ELF-1 (cell line): Measurements from ENCODE around the gene TACC2.
"Not testable (repeated sequence)": the region's sequence is repeated elsewhere in the genome, so short reads cannot be mapped to it uniquely, and the experiment has no call there.

Experiments used
- DNase-seq: peaks from one replicate; pipeline ENCODE4 v3.0.0-alpha.2; 2016; ENCODE audit warnings: low read depth, low spot score

Gene TACC2, protein sequence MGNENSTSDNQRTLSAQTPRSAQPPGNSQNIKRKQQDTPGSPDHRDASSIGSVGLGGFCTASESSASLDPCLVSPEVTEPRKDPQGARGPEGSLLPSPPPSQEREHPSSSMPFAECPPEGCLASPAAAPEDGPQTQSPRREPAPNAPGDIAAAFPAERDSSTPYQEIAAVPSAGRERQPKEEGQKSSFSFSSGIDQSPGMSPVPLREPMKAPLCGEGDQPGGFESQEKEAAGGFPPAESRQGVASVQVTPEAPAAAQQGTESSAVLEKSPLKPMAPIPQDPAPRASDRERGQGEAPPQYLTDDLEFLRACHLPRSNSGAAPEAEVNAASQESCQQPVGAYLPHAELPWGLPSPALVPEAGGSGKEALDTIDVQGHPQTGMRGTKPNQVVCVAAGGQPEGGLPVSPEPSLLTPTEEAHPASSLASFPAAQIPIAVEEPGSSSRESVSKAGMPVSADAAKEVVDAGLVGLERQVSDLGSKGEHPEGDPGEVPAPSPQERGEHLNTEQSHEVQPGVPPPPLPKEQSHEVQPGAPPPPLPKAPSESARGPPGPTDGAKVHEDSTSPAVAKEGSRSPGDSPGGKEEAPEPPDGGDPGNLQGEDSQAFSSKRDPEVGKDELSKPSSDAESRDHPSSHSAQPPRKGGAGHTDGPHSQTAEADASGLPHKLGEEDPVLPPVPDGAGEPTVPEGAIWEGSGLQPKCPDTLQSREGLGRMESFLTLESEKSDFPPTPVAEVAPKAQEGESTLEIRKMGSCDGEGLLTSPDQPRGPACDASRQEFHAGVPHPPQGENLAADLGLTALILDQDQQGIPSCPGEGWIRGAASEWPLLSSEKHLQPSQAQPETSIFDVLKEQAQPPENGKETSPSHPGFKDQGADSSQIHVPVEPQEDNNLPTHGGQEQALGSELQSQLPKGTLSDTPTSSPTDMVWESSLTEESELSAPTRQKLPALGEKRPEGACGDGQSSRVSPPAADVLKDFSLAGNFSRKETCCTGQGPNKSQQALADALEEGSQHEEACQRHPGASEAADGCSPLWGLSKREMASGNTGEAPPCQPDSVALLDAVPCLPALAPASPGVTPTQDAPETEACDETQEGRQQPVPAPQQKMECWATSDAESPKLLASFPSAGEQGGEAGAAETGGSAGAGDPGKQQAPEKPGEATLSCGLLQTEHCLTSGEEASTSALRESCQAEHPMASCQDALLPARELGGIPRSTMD (N-terminal part only)

DNA sequence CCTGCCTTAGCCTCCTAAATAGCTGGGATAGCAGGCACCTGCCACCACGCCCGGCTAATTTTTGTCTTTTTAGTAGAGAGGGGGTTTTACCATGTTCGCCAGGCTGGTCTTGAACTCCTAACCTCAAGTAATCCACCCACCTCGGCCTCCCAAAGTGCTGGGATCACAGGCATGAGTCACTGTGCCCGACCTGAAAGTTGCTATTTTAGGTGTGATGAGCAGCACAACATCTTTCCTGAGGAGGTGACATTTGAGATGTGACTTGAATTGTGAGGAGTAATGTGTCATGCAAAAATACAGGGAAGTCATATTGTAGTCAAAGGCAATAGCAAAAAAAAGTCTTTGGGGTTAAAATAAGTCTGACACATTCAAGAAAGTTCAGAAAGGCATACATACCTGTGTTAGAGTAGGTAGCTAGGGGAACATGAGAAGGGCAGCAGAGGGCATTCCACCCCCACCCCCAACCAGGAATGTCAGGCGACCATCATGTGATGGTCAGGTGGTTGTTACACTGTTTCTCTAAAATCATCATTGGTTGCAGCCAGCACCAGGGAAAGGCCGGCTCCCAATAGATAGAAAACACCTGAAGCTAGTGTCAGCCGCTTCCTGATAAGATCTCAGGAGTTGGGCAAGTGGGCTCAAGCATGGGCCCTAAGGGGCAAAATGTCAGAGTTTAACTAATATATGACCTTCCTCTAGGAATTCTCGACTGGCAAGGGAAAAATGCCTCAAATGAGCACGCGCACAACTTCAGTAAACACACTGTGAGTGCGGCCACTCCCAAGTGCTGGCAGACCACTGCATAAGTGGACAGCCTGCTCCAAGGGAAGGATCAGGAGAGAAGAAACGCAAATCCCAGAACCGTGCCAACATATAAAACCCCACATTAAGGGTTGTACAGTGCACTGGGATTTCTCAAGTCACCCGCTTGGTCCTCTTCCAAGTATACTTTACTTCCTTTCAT, at the start of gene TACC2:
TACC2 (plus strand) TSS at position 803 of the 964 bp plus-strand sequence. CDS start 32,819 bp downstream, outside the sequence.
- peak; percentile 78 for DNase-seq

DNA sequence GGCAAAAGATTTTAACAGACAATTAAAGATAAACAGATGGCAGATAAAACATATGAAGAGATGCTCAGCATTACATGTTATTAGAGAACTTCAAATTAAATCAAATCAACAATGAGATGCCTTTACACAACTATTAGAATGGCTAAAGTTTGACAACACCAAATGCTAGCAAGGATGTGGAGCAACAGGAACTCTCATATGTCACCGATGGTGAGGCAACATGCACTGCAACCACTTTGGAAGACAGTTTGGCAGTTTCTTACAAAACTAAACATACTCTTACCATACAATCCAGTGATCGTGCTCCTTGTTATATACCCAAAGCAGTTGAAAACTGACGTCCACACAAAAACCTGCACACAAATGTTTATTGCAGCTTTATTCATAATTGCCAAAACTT, 47.4 kb upstream of the TACC2 start:
- no peak for DNase-seq

DNA sequence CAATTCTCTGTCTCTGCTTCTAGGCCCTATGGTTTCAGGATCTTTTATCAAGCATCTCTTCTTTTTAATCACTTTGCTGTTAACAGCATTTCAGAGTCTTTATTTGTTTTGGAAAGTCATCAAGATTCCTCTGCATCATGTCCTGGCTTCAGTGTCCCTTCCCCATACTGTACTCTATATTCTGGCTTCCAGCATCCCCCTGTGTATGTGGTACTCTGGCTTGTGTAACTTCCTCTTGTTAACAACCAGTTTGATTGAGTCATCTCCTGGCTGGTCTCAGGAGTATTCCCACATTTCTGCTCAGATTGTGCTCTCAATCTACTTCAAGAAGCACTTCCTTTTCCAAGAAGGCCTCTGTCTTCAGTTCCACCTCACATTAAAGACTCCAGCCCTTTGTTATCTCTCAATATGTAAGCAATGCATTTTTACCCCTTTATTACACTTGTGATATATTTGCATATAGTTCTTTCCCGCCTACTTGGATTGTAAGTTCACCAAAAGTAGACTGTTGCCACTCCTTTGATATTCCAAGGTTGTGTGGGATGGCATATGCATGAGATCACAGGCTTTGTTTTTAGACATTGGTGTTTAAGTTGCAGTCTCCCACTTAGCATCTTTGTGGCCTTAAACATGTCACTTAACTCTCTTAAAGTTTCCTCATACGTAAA, 46.1 kb upstream of the TACC2 start:
- no peak for DNase-seq

DNA sequence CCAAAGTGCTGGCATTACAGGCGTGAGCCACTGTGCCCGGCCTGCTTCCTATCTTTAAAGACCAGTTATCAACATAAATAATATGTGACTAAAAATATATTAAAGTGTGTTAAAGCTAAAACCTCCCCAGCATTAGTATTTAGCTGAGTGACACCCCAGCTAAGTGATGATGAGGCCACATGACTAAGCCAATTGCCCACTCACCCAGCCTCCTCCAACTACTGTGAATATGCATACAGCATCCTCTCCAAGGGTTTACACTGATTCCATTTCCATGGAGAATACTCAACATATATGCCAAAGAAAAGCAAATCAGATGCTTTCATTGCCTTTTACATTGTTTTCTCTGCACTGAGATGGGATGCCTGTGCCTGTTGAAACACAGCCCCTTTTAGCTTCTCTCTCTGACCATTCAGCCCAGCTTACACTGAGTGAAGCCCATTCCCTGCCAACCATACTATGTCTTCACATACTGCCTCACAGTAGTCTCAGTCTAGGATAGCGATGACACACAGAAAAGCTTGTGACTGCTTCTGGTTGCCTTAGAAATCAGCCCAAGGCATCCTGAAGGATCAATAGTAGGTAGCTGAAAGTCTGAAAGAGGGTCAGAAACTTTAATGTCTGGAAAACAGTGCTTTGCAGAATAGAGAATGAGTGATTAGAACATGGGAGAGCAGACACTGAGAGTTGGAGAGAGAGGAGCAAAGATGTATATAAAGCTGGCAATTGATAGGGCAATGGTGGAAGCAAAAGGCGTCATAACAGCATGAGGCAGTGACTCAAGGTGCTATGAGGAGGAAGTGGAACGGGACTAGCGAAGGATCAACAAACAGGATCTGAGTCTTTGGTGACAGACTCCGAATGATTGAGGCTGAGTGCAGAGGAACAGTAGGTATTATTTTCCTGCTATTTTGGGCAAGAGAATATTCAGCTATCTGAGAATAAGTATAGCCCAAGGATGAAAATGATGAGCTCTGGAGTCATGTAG, 41.3 kb upstream of the TACC2 start:
- DNase-seq: no peak

DNA sequence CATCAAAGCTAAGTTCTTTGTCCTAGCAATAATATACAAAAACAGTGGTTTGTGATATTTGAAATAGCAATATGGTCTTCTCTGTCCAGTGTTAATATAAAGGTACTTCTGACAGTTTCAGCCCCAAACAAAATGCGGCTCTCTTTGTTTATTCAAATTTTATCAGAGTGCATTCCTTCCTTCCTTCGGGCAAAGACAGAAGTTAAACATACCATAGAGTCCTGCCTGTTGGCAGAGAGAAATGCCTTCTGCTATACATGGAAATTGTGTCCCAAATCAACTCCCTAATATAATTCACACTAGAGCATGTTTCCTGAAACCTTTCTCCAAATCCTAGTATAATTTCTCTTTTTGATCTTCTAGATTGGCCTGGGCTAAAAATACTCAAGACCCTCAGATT, 39.9 kb upstream of the TACC2 start:
- no peak for DNase-seq

DNA sequence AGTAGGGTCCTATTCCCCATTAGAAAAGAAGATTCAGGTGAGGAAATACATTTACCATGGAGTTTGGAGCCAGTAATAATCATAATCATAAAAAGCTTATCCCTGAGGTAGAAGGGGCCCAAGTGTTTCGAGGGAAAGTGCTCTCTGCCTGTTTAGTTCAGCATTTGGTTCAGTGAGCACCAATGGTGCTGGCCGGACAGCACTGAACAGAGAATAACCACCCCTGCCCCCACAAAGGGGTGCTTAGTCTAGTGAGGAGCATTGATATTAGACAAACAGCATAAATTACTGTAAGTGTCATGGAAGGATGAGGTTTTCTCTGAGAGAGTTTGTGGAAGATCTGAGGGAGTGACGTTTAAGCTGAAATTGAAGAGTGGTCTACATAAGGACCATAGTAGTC, 39.5 kb upstream of the TACC2 start:
- DNase-seq: no peak

DNA sequence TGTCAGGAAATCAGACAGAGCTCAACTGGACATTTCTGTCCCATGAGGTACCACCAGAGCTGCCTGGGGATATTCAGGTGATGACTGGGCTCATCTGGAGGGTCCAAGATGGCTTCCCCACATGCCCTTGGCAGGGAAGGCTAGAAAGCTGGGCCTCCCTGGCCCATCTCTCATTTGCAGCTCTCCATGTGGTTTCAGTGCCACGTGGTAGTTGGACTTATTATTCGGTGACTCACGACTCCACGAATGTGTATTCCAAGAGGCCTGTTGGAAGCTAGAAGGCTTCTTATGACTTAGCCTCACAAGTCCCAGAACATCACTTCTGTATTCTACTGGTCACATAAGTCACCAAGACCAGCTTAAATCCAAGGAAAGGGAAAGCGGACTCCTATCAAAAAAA, 36.7 kb upstream of the TACC2 start:
- DNase-seq: no peak

DNA sequence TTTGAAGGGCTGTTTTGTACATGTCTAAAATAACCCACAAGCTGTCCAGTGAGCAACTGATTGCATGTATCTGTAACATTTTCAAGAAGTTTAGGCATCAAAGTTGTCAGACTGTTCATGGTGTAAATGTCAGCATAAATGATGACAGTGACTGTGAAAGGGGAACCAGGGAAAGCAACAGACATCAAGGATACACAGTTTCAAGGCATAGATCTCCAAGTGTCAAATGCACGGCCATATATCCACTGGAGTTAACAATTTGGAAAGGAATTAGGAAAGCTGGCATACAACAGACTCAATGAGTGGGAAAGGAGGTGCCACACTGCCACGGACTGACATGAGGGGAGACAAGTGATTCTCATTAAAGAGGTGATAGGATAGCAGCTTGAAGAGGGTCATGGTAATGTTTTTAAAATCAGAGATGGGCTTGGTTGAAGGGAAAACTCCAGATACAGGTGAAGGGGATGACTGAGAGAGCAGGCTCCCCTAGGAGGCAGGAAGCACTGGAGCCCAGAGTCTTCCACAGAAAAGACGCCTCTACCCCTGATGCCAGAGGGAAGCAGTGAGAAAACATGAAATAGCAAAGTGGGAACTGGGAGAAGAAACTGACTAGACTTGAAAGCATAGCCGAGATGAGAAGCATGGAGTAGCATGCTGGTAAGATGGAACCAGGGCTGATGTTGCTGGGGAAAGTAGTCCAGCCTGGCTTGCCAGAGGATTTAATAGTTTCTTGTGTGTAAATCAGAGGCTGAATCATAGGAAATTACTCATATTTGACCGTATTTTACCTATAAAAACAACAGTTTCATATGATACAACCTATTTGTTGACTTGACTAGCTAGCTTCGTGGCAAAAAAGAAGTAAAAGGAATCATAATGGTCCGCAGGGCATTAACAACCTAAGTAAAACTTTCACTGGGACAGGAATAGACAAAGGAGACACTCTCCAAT, 32.6 kb upstream of the TACC2 start:
- no peak for DNase-seq

DNA sequence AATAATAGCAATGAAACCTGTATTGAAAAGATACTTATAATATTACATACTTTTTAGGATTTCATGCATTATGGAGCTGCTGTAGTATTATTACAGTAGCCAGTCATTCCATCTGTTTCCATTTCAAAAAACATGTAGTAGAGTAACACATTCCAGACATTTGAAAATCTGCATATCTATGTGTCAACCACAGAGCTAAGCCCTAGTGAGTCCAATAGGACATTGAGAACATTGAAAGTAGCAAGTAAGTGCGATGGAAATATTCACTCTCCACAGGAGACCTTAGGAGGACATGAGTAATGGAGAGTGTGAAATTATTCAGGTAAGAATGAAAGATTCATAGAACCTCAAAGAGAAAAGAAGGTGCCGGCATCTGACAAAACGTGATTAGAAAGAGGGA, 29.3 kb upstream of the TACC2 start:
- no peak for DNase-seq

DNA sequence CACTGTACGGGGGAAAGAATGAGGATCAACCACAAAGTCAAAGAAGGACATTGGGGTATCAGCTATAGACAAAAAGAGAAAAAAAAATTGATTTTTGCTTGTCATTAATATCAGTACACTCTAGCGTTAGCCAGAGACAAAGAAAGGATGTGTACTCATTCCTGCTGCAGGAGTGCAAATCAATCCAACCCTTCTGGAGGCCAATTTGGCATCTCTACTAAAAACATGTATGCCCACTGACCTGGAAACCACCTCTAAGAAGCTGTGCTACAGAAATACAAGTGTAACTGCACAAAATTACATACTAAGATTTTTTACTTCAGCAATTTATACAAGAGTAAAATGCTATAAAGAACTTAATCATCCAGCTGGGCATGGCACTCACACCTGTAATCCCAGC, 27.5 kb upstream of the TACC2 start:
- DNase-seq: no peak

DNA sequence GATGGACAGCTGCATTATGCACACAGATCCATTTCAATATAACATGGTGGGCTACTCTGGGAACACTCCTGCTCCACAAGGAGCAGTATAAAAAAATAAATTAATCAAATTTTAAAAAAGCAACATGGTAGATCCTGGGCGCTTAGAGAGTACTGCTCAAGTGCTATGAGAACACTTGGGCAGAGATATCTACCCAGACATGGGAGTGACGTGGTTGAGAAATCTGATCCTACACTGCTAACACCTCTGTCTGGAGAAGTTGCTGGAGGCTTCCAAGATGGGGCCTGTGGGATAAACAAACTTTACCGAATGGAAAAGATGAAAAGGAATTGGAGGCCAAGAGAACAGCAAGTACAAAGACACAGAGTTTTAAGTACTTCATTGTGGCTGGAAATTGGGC, 23.0 kb upstream of the TACC2 start:
- DNase-seq: no peak

DNA sequence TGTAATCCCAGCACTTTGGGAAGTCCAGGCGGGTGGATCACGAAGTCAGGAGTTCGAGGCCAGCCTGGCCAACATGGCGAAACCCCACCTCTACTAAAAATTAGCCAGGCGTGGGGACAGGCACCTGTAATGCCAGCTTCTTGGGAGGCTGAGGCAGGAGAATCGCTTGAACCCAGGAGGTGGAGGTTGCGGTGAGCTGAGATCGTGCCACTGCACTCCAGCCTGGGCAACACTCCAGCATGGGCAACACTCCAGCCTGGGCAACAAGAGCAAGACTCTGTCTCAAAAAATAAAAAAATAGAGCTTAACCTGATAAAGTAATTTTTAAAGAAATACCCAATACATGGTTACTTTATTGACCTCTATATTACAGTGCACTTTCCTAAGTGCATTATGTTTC, 19.9 kb upstream of the TACC2 start:
- not testable (repeated sequence) for DNase-seq

DNA sequence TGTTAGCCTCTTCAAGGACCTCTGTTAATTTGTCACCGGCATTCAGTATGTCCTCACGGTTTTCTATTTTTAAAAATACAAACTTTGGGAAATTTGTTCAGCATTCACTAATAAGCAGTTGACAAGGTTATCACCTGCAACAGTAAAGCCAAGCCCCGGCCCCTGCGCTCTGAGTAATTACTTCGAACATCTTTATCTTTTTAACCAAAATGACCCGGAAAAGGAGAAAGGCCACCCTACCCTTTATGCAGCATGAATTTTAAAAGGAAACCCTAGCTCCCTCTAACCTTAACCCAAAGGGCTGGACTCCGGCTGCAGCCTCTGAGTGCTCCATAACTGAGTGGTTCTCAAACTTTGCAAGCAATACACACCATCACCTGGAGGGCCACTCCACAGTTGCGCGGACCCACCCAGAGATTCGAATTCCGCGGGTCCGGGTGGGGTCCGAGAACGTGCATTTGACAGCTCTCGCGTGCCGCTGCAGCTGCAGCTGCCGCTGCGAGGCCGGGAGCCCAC, 14.9 kb upstream of the TACC2 start:
- peak; percentile 58 for DNase-seq

DNA sequence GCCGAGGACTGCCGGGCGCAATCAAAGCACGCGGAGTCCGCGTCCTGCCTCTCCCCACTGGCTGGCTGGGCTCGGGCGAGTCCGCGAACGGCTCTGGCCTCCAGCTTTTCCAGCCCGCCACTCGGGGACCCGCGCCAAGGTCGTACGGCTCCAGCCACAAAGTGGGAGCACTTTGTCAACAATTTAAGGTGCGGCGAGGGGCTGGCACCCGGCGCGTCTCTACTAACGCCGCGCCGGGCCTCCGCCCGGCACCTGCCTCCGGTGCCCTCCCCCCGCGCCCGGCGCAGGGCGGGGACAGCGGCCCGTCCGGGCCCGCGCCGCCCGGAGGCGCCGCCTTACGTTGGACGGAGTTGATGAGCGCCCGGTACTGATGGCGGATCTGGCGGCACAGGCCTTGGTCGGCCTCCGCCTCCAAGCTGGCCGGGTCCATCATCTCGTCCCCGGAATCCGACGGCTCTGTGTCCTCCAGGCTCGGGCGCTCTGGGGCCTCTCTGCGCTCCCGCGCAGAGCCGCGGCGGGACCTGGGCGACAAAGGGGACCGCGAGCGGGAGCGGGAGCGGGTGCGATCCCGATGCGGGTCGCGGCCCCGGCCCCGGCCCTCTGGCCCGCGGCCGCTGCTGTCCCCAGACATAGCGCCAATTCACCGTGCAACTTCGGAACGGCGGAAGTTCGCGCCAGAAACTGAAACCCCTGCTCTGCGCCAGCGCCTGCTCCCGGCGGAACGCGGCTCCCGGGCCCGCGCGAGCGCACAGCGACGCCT, 14.2 kb upstream of the TACC2 start, which contains the start of gene NSMCE4A:
NSMCE4A (minus strand) TSS at position 683 of the 760 bp plus-strand sequence; CDS start at position 631, 52 bp downstream.
- peak; percentile 90 for DNase-seq

DNA sequence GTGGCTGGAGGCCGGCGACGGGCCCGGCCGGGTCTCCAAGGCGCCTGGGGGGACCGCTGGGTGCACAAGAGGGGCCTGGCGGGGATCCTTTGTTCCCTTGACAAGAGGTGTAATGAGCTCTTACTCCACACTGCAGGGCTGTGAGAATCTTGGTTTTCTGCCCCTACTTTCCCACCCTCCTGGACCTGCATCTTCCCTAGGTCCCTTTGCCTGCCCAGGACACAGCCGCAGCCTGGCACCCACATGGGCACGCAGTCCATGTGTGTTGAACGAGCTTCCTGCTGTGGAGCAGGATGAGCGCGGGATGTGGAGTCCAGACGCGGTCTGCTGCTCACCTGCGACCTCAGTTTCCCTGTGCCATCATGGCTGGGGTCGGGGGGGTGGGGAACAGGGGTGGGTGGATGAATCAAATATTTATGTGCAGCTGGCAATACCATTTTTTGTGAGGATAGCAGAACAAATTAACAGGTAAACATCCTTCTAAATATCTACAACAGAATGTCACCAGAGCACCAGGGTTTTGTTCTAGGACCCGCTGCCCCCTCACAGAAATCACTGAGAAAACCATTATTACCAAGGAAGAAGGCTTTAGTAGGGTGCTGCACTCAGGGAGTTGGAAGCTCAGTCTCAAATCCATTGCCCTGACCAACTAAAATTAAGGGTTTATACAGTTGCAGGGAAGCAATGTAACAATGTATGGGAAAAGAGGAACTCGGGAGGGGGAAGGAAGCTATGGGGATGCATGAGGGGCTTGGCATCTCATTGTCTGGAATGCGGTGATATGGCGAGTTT, 13.5 kb upstream of the TACC2 start:
- no peak for DNase-seq

DNA sequence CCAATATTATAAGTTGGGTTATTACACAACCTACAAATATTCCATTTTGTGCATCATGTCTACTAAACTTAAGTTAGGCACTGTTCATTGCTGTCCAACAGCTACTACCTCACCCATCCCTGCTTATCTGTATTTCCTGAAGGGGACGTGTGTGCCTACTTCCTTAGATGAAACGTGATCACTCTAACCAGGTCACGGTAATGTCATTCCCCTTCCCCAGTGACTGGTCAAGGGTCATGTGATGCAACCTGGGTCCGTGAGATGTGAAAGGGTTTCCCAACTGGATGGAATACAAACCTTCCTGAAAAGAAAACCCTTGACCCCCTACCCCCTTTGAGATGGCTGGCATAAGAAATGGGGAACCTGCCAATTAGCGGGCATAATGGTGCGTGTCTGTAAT, 12.4 kb upstream of the TACC2 start:
- DNase-seq: no peak
